IPS DF 6.9 (cell line): ENCODE measurements around the gene DRC3.

Experiments used
- DNase-seq: peaks from one replicate; pipeline ENCODE4 v3.0.0-alpha.2; 2013; ENCODE audit warnings: low read depth, low spot score
- H3K27ac ChIP-seq: one replicate; pipeline ENCODE4 v1.5.1; 2013; ENCODE audit warnings: low read length, control low read depth
- H3K27me3 ChIP-seq: 2 replicates; pipeline ENCODE4 v1.6.1; 2013; ENCODE audit warnings: mild to moderate bottlenecking, low read length; ENCODE audit not compliant: control insufficient read depth, insufficient read depth
- H3K36me3 ChIP-seq: 2 replicates; pipeline ENCODE4 v1.6.1; 2013; ENCODE audit warnings: low read length; ENCODE audit not compliant: control insufficient read depth, insufficient read depth
- H3K4me1 ChIP-seq: 2 replicates; pipeline ENCODE4 v1.6.1; 2013; ENCODE audit warnings: low read length; ENCODE audit not compliant: control insufficient read depth, insufficient read depth
- H3K4me3 ChIP-seq: 2 replicates; pipeline ENCODE4 v1.5.1; 2013; ENCODE audit warnings: mild to moderate bottlenecking, low read length
- H3K9me3 ChIP-seq: 2 replicates; pipeline ENCODE4 v1.6.1; 2013; ENCODE audit warnings: low read length, inconsistent platforms; ENCODE audit not compliant: control insufficient read depth, insufficient read depth
- WGBS: extraction: QIAGEN DNeasy Blood & Tissue Kit; methylation state at CpG from one replicate; pipeline ENCODE4 v1.1.7; 2013; ENCODE audit warnings: mixed read lengths, missing lambda C conversion rate; ENCODE audit not compliant: insufficient read length, insufficient coverage; 5-methylcytosine and 5-hydroxymethylcytosine counted together

Gene DRC3

GRCh38 chr17:17966399-17966798 is 6.3 kb upstream of the DRC3 start:
- Histone ChIP-seq H3K4me3 (no peak overlapping the region), H3K27ac (no peak overlapping the region), H3K27me3 (no peaks in the 10 kb centered on the region), H3K36me3 (no peaks in the 10 kb centered on the region), H3K9me3 (no peaks in the 10 kb centered on the region), H3K4me1 (no peaks in the 10 kb centered on the region)
- DNase-seq: no peak
- no CpG with 5 or more reads among the region's 3 CpGs for WGBS

- Histone ChIP-seq H3K36me3 (no peaks in the 10 kb centered on the region), H3K4me3 (no peak overlapping the region), H3K27me3 (no peaks in the 10 kb centered on the region), H3K27ac (no peak overlapping the region), H3K4me1 (peaks cover 2% of the 10 kb centered on the region; the same call in 1 of the 2 replicates), H3K9me3 (no peaks in the 10 kb centered on the region)
- DNase-seq: no peak
- WGBS: no CpG with 5 or more reads among the region's 1 CpG
Measured at GRCh38 chr17:17970699-17971430, 1.8 kb upstream of the DRC3 start.

- Histone ChIP-seq H3K27me3 (no peaks in the 10 kb centered on the region), H3K36me3 (no peaks in the 10 kb centered on the region), H3K4me1 (peaks cover 2% of the 10 kb centered on the region; the same call in 1 of the 2 replicates), H3K27ac (no peak overlapping the region), H3K9me3 (no peaks in the 10 kb centered on the region), H3K4me3 (peak overlapping the region; percentile 59; the same call in 1 of the 2 replicates)
- no CpG with 5 or more reads among the region's 33 CpGs for WGBS
- DNase-seq: no peak
Measured at GRCh38 chr17:17971431-17972125, 1.1 kb upstream of the DRC3 start.

- no peak for DNase-seq
- Histone ChIP-seq H3K4me1 (peaks cover 2% of the 10 kb centered on the region; the same call in 1 of the 2 replicates), H3K9me3 (no peaks in the 10 kb centered on the region), H3K27me3 (no peaks in the 10 kb centered on the region), H3K4me3 (peak overlapping the region; percentile 77; the same call in 1 of the 2 replicates), H3K27ac (no peak overlapping the region), H3K36me3 (no peaks in the 10 kb centered on the region)
- no CpG with 5 or more reads among the region's 13 CpGs for WGBS
Measured at GRCh38 chr17:17972952-17973254, 241 bp downstream of the DRC3 start.

GRCh38 chr17:17975436-17975835 is 2.8 kb downstream of the DRC3 start:
- no peak for DNase-seq
- no peak overlapping the region for H3K4me3 ChIP-seq
- WGBS: no CpG with 5 or more reads among the region's 8 CpGs
- no peaks in the 10 kb centered on the region for H3K36me3 ChIP-seq
- no peak overlapping the region for H3K27ac ChIP-seq
- H3K9me3 ChIP-seq: no peaks in the 10 kb centered on the region
- H3K4me1 ChIP-seq: peaks cover 2% of the 10 kb centered on the region; the same call in 1 of the 2 replicates
- no peaks in the 10 kb centered on the region for H3K27me3 ChIP-seq

GRCh38 chr17:17976931-17977570 is 4.4 kb downstream of the DRC3 start:
- no peaks in the 10 kb centered on the region; the same call in 1 of the 2 replicates for H3K4me1 ChIP-seq
- no CpG with 5 or more reads among the region's 10 CpGs for WGBS
- H3K27ac ChIP-seq: no peak overlapping the region
- no peaks in the 10 kb centered on the region for H3K9me3 ChIP-seq
- no peak overlapping the region for H3K4me3 ChIP-seq
- no peaks in the 10 kb centered on the region for H3K27me3 ChIP-seq
- DNase-seq: no peak
- no peaks in the 10 kb centered on the region for H3K36me3 ChIP-seq

GRCh38 chr17:17978481-17979424 is 6.1 kb downstream of the DRC3 start:
- no peak for DNase-seq
- H3K27ac ChIP-seq: no peak overlapping the region
- no peak overlapping the region for H3K4me3 ChIP-seq
- no peaks in the 10 kb centered on the region for H3K27me3 ChIP-seq
- no peaks in the 10 kb centered on the region for H3K9me3 ChIP-seq
- no peaks in the 10 kb centered on the region for H3K36me3 ChIP-seq
- no peaks in the 10 kb centered on the region for H3K4me1 ChIP-seq
- WGBS: 100% methylated on average over 1 of the region's 14 CpGs

GRCh38 chr17:17979778-17980177 is 7.1 kb downstream of the DRC3 start:
- H3K4me3 ChIP-seq: no peak overlapping the region
- no peak for DNase-seq
- no CpG with 5 or more reads among the region's 3 CpGs for WGBS
- no peaks in the 10 kb centered on the region for H3K36me3 ChIP-seq
- H3K27ac ChIP-seq: no peak overlapping the region
- H3K4me1 ChIP-seq: no peaks in the 10 kb centered on the region
- H3K27me3 ChIP-seq: no peaks in the 10 kb centered on the region
- H3K9me3 ChIP-seq: no peaks in the 10 kb centered on the region

GRCh38 chr17:17981330-17981729 is 8.7 kb downstream of the DRC3 start:
- Histone ChIP-seq H3K4me3 (no peak overlapping the region), H3K4me1 (no peaks in the 10 kb centered on the region), H3K27ac (no peak overlapping the region), H3K27me3 (no peaks in the 10 kb centered on the region), H3K36me3 (no peaks in the 10 kb centered on the region), H3K9me3 (no peaks in the 10 kb centered on the region)
- no CpG with 5 or more reads among the region's 9 CpGs for WGBS
- DNase-seq: no peak

- H3K27ac ChIP-seq: no peak overlapping the region
- no peak for DNase-seq
- no peaks in the 10 kb centered on the region for H3K27me3 ChIP-seq
- H3K36me3 ChIP-seq: no peaks in the 10 kb centered on the region
- no peak overlapping the region for H3K4me3 ChIP-seq
- H3K4me1 ChIP-seq: no peaks in the 10 kb centered on the region
- no peaks in the 10 kb centered on the region for H3K9me3 ChIP-seq
- WGBS: no CpG with 5 or more reads among the region's 9 CpGs
Measured at GRCh38 chr17:17982801-17983200, 10.1 kb downstream of the DRC3 start.
